Hepatocyte (in vitro differentiated cells): ENCODE measurements around the gene ANKRD29.

Experiments
- EZH2 ChIP-seq: fragments of 200-600 bp; sonication (generic); IDR thresholded peaks from 2 replicates; pipeline ENCODE4 v1.6.1; 2016; ENCODE audit warnings: antibody characterized with exemption, mild to moderate bottlenecking, borderline replicate concordance
- TF ChIP-seq, protein P1 (sequence below): fragments of 200-600 bp; sonication (generic); IDR thresholded peaks from 2 replicates; pipeline ENCODE4 v1.5.1; 2016; ENCODE audit warnings: antibody characterized with exemption, mild to moderate bottlenecking; ENCODE audit not compliant: poor library complexity

- TF ChIP-seq EZH2 = no peak
- TF ChIP-seq, protein P1, sequence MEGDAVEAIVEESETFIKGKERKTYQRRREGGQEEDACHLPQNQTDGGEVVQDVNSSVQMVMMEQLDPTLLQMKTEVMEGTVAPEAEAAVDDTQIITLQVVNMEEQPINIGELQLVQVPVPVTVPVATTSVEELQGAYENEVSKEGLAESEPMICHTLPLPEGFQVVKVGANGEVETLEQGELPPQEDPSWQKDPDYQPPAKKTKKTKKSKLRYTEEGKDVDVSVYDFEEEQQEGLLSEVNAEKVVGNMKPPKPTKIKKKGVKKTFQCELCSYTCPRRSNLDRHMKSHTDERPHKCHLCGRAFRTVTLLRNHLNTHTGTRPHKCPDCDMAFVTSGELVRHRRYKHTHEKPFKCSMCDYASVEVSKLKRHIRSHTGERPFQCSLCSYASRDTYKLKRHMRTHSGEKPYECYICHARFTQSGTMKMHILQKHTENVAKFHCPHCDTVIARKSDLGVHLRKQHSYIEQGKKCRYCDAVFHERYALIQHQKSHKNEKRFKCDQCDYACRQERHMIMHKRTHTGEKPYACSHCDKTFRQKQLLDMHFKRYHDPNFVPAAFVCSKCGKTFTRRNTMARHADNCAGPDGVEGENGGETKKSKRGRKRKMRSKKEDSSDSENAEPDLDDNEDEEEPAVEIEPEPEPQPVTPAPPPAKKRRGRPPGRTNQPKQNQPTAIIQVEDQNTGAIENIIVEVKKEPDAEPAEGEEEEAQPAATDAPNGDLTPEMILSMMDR = no peak
Observed at GRCh38 chr18:23553887-23554286, 108.8 kb downstream of the ANKRD29 start.
